ENCODE results near the gene MTG2. TPM values are rescaled to one million over a fixed set of nuclear protein-coding genes. Genes with fewer than 3 reads are reported as not detected.

Gene MTG2
- total RNA-seq, 1 experiment from 2014 or later: 56.8 TPM

- no peak overlapping the region for H3K4me3 ChIP-seq (ENCODE audit: low read depth in 2 of 2, low read length in 2 of 2)
Measured at GRCh38 chr20:62178316-62179161, 4.3 kb upstream of the MTG2 start.

DNA sequence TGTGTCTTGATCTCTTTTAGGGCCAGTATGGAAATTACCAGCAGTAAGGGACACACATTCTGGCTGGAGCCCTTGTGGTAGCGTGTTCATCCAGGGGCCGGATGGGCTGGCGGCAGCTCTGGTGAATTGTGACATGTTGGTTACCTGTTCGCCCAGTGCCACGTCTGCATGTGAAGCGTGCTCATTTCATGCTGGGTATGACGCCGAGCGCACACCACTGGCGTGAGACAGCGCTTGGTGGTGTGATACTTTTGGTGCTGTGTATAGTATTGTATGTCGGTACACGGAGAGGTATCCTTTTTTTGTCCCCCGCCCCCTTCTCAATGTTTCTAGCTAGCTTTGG is 3.7 kb upstream of the MTG2 start:
- TF ChIP-seq SIN3A (IDR thresholded peaks at IDR 0.05; ENCODE audit: borderline replicate concordance, insufficient read depth, low read depth, low read length): no peak
- TF ChIP-seq, protein P1, sequence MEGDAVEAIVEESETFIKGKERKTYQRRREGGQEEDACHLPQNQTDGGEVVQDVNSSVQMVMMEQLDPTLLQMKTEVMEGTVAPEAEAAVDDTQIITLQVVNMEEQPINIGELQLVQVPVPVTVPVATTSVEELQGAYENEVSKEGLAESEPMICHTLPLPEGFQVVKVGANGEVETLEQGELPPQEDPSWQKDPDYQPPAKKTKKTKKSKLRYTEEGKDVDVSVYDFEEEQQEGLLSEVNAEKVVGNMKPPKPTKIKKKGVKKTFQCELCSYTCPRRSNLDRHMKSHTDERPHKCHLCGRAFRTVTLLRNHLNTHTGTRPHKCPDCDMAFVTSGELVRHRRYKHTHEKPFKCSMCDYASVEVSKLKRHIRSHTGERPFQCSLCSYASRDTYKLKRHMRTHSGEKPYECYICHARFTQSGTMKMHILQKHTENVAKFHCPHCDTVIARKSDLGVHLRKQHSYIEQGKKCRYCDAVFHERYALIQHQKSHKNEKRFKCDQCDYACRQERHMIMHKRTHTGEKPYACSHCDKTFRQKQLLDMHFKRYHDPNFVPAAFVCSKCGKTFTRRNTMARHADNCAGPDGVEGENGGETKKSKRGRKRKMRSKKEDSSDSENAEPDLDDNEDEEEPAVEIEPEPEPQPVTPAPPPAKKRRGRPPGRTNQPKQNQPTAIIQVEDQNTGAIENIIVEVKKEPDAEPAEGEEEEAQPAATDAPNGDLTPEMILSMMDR (IDR thresholded peaks at IDR 0.05): no peak
- TF ChIP-seq REST (IDR thresholded peaks at IDR 0.05; ENCODE audit: insufficient read depth in 1 of 2, low read depth in 2 of 2, low read length in 1 of 2): no peak
- TF ChIP-seq POLR2AphosphoS5 (IDR thresholded peaks at IDR 0.05; ENCODE audit: low read depth, low read length): no peak
- no peak for TF ChIP-seq TCF7L2 (IDR thresholded peaks at IDR 0.05; ENCODE audit: low read depth, low read length)
- H3K4me1 ChIP-seq (ENCODE audit: control insufficient read depth, insufficient read depth, low read length): peaks cover 7% of the 10 kb centered on the region; the same call in 1 of the 2 replicates
- intact Hi-C loops (cut with micrococcal nuclease; ENCODE audit: unreplicated experiment): no loop called here
- DNase-seq (ENCODE audit: low read depth, low spot score) (no peak), ATAC-seq (no peak)
- no peaks in the 10 kb centered on the region for H3K9me3 ChIP-seq (ENCODE audit: control insufficient read depth, insufficient read depth, low read depth, low read length)
- no peaks in the 10 kb centered on the region for H3K27me3 ChIP-seq (ENCODE audit: control insufficient read depth, insufficient read depth, low read length)
- peaks cover 14% of the 10 kb centered on the region for H3K36me3 ChIP-seq (ENCODE audit: control insufficient read depth, insufficient read depth, low read length)
- no TSS peak for BruUV-seq (replicated peaks)
- ChIA-PET CTCF (no interaction called here), POLR2A (no interaction called here)
- H3K27ac ChIP-seq (ENCODE audit: low read length): no peak overlapping the region
- H3K4me3 ChIP-seq (ENCODE audit: low read depth in 2 of 2, low read length in 2 of 2): no peak overlapping the region
- in situ Hi-C loops (cut with HindIII; ENCODE audit: low pct_unique_long_range_greater_than_20kb, low sequenced_read_pairs): no loop called here

More at GRCh38 chr20:62178316-62179161, 4.3 kb upstream of the MTG2 start:
- BruUV-seq (replicated peaks): no TSS peak
- ATAC-seq (no peak), DNase-seq (ENCODE audit: low read depth, low spot score) (no peak)
- intact Hi-C loops (cut with micrococcal nuclease; ENCODE audit: unreplicated experiment): no loop called here
- in situ Hi-C loops (cut with HindIII; ENCODE audit: low pct_unique_long_range_greater_than_20kb, low sequenced_read_pairs): no loop called here
- TF ChIP-seq, protein P1 (IDR thresholded peaks at IDR 0.05): no peak
- no peak for TF ChIP-seq POLR2AphosphoS5 (IDR thresholded peaks at IDR 0.05; ENCODE audit: low read depth, low read length)
- no peak for TF ChIP-seq REST (IDR thresholded peaks at IDR 0.05; ENCODE audit: insufficient read depth in 1 of 2, low read depth in 2 of 2, low read length in 1 of 2)
- no peak for TF ChIP-seq SIN3A (IDR thresholded peaks at IDR 0.05; ENCODE audit: borderline replicate concordance, insufficient read depth, low read depth, low read length)
- no peak for TF ChIP-seq TCF7L2 (IDR thresholded peaks at IDR 0.05; ENCODE audit: low read depth, low read length)
- Histone ChIP-seq H3K36me3 (ENCODE audit: control insufficient read depth, insufficient read depth, low read length) (peaks cover 14% of the 10 kb centered on the region), H3K27me3 (ENCODE audit: control insufficient read depth, insufficient read depth, low read length) (no peaks in the 10 kb centered on the region), H3K27ac (ENCODE audit: low read length) (no peak overlapping the region), H3K4me1 (ENCODE audit: control insufficient read depth, insufficient read depth, low read length) (peaks cover 7% of the 10 kb centered on the region; the same call in 1 of the 2 replicates), H3K9me3 (ENCODE audit: control insufficient read depth, insufficient read depth, low read depth, low read length) (no peaks in the 10 kb centered on the region)
- ChIA-PET POLR2A (no interaction called here), CTCF (interaction anchor here (0.7 kb wide), 1 partner anchor 211 kb away, joined by 11 read pairs; no protein-coding TSS in a partner anchor)
